ENCODE data around the gene NAPB. TPM values are rescaled to one million over a fixed set of nuclear protein-coding genes. Genes with fewer than 3 reads are reported as not detected.

Gene NAPB
- total RNA-seq (2022; extraction: Qiagen RNA extraction) = 2.6 to 3.7 TPM (median 3.5 TPM) in 5 replicates

GRCh38 chr20:23420943-23421931 is at the start of gene NAPB:
NAPB (minus strand) TSS chr20:23421488; CDS start chr20:23421402, 86 bp downstream.

GRCh38 chr20:23452776-23453175 is 31.5 kb upstream of the NAPB start, which contains the start of gene CST11:
CST11 (minus strand) TSS chr20:23452876; CDS start chr20:23452811, 65 bp downstream.

GRCh38 chr20:23361476-23362391 is 59.6 kb downstream of the NAPB start, which contains the start of gene GZF1:
GZF1 (plus strand) TSS chr20:23362182; CDS start chr20:23364384, 2,202 bp downstream.

GRCh38 chr20:23350196-23350903 is 70.9 kb downstream of the NAPB start, which contains the start of gene NXT1:
NXT1 (plus strand) TSS chr20:23350791; CDS start chr20:23354042, 3,251 bp downstream.

Other genes starting within 250 kb of the NAPB start
- gene NXT1, start 70.7 kb downstream of the NAPB start, total RNA-seq (2022; extraction: Qiagen RNA extraction) = 53.6 to 74.5 TPM (median 69.4 TPM) in 5 replicates
- gene GZF1, start 59.3 kb downstream of the NAPB start, total RNA-seq (2022; extraction: Qiagen RNA extraction) = 9.8 to 12.1 TPM (median 10.5 TPM) in 5 replicates
- gene CSTL1, start 18.2 kb upstream of the NAPB start, total RNA-seq (2022; extraction: Qiagen RNA extraction) = not detected in 5 replicates
- gene CST11, start 31.4 kb upstream of the NAPB start, total RNA-seq (2022; extraction: Qiagen RNA extraction) = not detected in 5 replicates
- gene CST8, start 69.6 kb upstream of the NAPB start, total RNA-seq (2022; extraction: Qiagen RNA extraction) = not detected in 5 replicates
- not detected in 5 replicates for gene CST9L, start 147.0 kb upstream of the NAPB start, total RNA-seq (2022; extraction: Qiagen RNA extraction)
- not detected in 5 replicates for gene CST9, start 184.4 kb upstream of the NAPB start, total RNA-seq (2022; extraction: Qiagen RNA extraction)
- gene CST3, start 216.5 kb upstream of the NAPB start, total RNA-seq (2022; extraction: Qiagen RNA extraction) = 240 to 466 TPM (median 438 TPM) in 5 replicates